Measurements from ENCODE around the gene TNS3.
A peak's percentile ranks its signal among the peaks of the same experiment; 100 is the strongest.
"Not testable (repeated sequence)": the region's sequence is repeated elsewhere in the genome, so short reads cannot be mapped to it uniquely, and the experiment has no call there.

Gene TNS3

GRCh38 chr7:47266131-47266706 is 315.7 kb downstream of the TNS3 start:
- DNase-seq = peak; percentile 58

- DNase-seq = no peak
These were observed 316.3 kb downstream of the TNS3 start for GRCh38 chr7:47265621-47266020.

GRCh38 chr7:47264021-47264651 is 317.8 kb downstream of the TNS3 start:
- no peak for DNase-seq

GRCh38 chr7:47262881-47263280 is 319.0 kb downstream of the TNS3 start:
- DNase-seq = no peak

GRCh38 chr7:47262160-47262559 is 319.8 kb downstream of the TNS3 start:
- DNase-seq = not testable (repeated sequence)

- no peak for DNase-seq
These were observed 321.6 kb downstream of the TNS3 start for GRCh38 chr7:47260270-47260669.

- no peak for DNase-seq
These were observed 322.2 kb downstream of the TNS3 start for GRCh38 chr7:47259682-47260081.

- DNase-seq = no peak
These were observed 323.1 kb downstream of the TNS3 start for GRCh38 chr7:47258798-47259197.

GRCh38 chr7:47256016-47256415 is 325.9 kb downstream of the TNS3 start:
- no peak for DNase-seq

GRCh38 chr7:47255441-47255840 is 326.5 kb downstream of the TNS3 start:
- no peak for DNase-seq

- DNase-seq = no peak
These were observed 326.9 kb downstream of the TNS3 start for GRCh38 chr7:47255007-47255406.

GRCh38 chr7:47254081-47254977 is 327.6 kb downstream of the TNS3 start:
- peak; percentile 44 for DNase-seq

GRCh38 chr7:47253650-47254080 is 328.2 kb downstream of the TNS3 start:
- peak; percentile 45 for DNase-seq

- no peak for DNase-seq
These were observed 329.2 kb downstream of the TNS3 start for GRCh38 chr7:47252675-47253074.

GRCh38 chr7:47249361-47249760 is 332.6 kb downstream of the TNS3 start:
- DNase-seq = no peak

GRCh38 chr7:47248797-47249196 is 333.1 kb downstream of the TNS3 start:
- DNase-seq = no peak

- no peak for DNase-seq
These were observed 334.8 kb downstream of the TNS3 start for GRCh38 chr7:47247132-47247531.

- no peak for DNase-seq
These were observed 337.2 kb downstream of the TNS3 start for GRCh38 chr7:47244692-47245091.

GRCh38 chr7:47241112-47242065 is 340.5 kb downstream of the TNS3 start:
- no peak for DNase-seq

GRCh38 chr7:47239931-47240421 is 341.9 kb downstream of the TNS3 start:
- DNase-seq = no peak

- DNase-seq = no peak
These were observed 342.9 kb downstream of the TNS3 start for GRCh38 chr7:47239034-47239433.

GRCh38 chr7:47236480-47237129 is 345.3 kb downstream of the TNS3 start:
- DNase-seq = no peak

All from OCI-M1 (cell line).